ENCODE measurements around the gene LLGL2.

The LLGL2 gene

DNA sequence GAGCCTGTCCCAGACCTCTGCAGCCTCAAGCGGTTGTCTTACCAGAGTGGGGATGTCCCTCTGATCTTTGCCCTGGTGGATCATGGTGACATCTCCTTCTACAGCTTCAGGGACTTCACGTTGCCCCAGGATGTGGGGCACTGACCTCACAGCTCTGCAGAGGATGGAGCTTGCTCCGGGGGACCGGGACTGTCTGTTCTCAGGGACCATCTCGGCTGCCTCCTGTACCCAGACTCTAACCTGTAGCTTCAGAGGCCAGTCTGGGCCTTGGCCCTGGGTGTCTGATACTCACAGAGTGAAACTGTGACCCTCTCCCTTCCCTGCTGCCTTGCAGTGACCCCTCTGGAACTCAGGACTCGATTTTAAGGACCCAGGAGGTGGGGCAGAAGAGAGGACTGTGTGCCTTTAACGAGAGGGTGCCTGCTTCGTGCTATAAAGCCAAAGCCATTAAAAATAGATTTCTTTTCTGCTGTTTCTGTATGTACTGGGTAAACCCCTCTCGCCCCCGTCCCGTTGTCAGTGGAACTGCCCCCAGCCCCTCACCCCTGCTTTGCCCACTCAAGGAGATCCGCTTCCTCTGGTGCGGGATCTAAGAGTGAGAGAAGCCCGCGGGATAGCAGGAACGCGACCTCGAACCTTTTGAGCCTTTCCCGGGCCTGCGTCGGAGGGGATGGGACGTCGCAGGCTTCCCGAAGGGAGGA is 1.1 kb upstream of the LLGL2 start:
- DNase-seq (ENCODE audit: extremely low spot score): no peak
- TF ChIP-seq L3MBTL2 (conservative IDR thresholded peaks at IDR 0.05): no peak
- TF ChIP-seq FOXK2 (IDR thresholded peaks at IDR 0.05): no peak
- no peak for TF ChIP-seq ZNF384 (IDR thresholded peaks at IDR 0.05)
- no peak for TF ChIP-seq SUZ12 (IDR thresholded peaks at IDR 0.05)
- no peak for TF ChIP-seq FOXM1 (IDR thresholded peaks at IDR 0.05; ENCODE audit: borderline replicate concordance)
- no peak for TF ChIP-seq CTBP1 (IDR thresholded peaks at IDR 0.05; ENCODE audit: borderline replicate concordance)
- TF ChIP-seq ARNT (IDR thresholded peaks at IDR 0.05): no peak
- no peak for TF ChIP-seq FOXA1 (IDR thresholded peaks at IDR 0.05)
- no peak for TF ChIP-seq BHLHE40 (IDR thresholded peaks at IDR 0.05; ENCODE audit: borderline replicate concordance)
- no peak for TF ChIP-seq TARDBP (IDR thresholded peaks at IDR 0.05)
- TF ChIP-seq LEF1 (IDR thresholded peaks at IDR 0.05; ENCODE audit: borderline replicate concordance): no peak
- TF ChIP-seq SP1 (IDR thresholded peaks at IDR 0.05): no peak
- TF ChIP-seq NFRKB (IDR thresholded peaks at IDR 0.05): no peak
- POLR2A ChIA-PET: interaction anchor here (0.6 to 1.6 kb wide), 6 partner anchors 8 to 256 kb away, joined by 3 to 21 read pairs (median 4); partner anchors contain the start of genes SLC25A19, TMEM94 and TSEN54
- CTCF ChIA-PET: interaction anchor here (0.6 to 1.6 kb wide), 6 partner anchors 8 to 479 kb away, joined by 3 to 6 read pairs (median 4); partner anchors contain the start of gene TSEN54

DNA sequence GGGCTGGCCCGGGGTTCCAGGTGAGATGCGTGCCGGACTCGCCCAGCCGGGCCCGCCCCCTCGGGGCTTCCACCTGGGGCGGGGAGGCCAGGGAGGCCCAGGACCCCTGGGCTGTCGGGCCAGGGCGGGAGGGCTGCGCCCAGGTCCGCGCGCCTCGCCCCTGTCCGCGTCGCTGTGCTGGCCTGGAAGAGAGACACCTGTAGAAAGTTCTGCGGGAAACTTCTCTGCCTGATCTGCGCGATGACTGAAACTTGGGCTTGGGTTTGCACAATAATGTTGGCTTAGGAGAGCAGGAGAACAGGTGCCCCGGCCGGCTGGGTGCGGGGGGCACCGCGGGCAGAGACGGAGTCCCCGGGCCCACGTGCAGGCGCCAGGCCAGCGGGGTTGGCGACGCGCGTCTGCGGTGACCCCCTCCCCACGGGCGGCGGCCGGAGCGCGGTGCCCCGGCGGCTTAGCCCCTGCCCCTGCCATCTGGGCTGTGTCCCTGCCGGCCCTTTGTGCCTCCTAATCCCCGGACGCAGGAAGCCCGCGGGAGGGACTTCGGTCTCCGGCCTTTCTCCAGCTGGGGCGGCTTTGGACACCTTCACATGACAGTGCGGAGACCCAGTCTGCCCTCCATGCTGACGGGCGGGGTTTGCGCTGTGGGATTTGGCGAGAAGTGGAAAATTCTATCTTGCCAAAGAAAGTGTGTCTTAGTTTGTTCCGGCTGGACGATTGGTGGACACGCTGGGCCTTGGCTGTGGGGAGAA is 483 bp downstream of the LLGL2 start:
- ChIA-PET POLR2A (interaction anchor here (0.9 to 1.6 kb wide), 8 partner anchors 9 to 254 kb away, joined by 3 to 21 read pairs (median 4); partner anchors contain the start of genes SLC25A19 and TSEN54), CTCF (interaction anchor here (1.0 kb wide), 2 partner anchors 9 to 32 kb away, joined by 4 to 9 read pairs; partner anchors contain the start of gene TSEN54)
- TF ChIP-seq FOXK2 (IDR thresholded peaks at IDR 0.05) (no peak), BHLHE40 (IDR thresholded peaks at IDR 0.05; ENCODE audit: borderline replicate concordance) (no peak), LEF1 (IDR thresholded peaks at IDR 0.05; ENCODE audit: borderline replicate concordance) (no peak), FOXM1 (IDR thresholded peaks at IDR 0.05; ENCODE audit: borderline replicate concordance) (no peak), CTBP1 (IDR thresholded peaks at IDR 0.05; ENCODE audit: borderline replicate concordance) (no peak), SUZ12 (IDR thresholded peaks at IDR 0.05) (no peak), HDGF (IDR thresholded peaks at IDR 0.05; ENCODE audit: borderline replicate concordance) (no peak), ELF4 (IDR thresholded peaks at IDR 0.05) (no peak), TARDBP (IDR thresholded peaks at IDR 0.05) (no peak), L3MBTL2 (conservative IDR thresholded peaks at IDR 0.05) (no peak), SP1 (IDR thresholded peaks at IDR 0.05) (no peak), ARNT (IDR thresholded peaks at IDR 0.05) (no peak), NFRKB (IDR thresholded peaks at IDR 0.05) (no peak), FOXA1 (IDR thresholded peaks at IDR 0.05) (no peak)
- no peak for DNase-seq (ENCODE audit: extremely low spot score)

DNA sequence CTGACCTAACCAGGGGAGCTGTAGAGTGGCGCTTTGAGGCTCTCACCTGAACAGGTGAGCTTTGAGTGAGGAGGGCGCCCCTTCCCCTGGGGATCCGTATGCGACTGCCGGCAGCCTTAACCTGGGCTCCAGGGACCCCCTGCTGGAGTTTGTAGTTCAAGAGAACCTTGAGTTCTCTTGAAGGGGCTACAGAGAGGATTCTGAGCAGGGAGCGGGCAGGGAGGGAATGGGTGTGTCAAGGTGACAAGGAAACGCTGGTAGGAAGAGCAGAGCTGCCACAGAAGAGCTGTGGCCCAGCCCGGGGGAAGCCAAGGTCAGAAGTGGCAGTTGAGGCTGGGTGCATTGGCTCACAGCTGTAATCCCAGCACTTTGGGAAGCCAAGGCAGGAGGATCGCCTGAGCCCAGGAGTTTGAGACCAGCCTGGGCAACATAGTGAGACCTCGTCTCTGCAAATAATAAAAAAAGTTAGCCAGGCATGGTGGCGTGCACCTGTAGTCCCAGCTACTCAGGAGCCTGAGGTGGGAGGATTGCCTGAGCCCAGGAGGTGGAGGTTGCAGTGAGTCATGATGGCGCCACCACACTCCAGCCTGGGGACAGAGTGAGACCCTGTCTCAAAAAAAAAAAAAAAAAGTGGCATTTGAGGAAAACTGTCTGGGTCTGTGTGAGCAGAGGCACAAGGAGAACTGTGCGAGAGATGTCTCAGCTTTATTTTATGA is 1.2 kb downstream of the LLGL2 start:
- TF ChIP-seq NFRKB (IDR thresholded peaks at IDR 0.05): no peak
- peak; percentile 41; the same call in 1 of the 2 replicates for TF ChIP-seq ZNF384 (IDR thresholded peaks at IDR 0.05)
- POLR2A ChIA-PET: interaction anchor here (0.8 to 1.3 kb wide), 3 partner anchors 8 to 253 kb away, joined by 3 to 4 read pairs (median 4); partner anchors contain the start of gene TSEN54
- CTCF ChIA-PET: interaction anchor here (0.7 kb wide), 1 partner anchor 237 kb away, joined by 3 read pairs; no protein-coding TSS in a partner anchor
- no peak for DNase-seq (ENCODE audit: extremely low spot score)

DNA sequence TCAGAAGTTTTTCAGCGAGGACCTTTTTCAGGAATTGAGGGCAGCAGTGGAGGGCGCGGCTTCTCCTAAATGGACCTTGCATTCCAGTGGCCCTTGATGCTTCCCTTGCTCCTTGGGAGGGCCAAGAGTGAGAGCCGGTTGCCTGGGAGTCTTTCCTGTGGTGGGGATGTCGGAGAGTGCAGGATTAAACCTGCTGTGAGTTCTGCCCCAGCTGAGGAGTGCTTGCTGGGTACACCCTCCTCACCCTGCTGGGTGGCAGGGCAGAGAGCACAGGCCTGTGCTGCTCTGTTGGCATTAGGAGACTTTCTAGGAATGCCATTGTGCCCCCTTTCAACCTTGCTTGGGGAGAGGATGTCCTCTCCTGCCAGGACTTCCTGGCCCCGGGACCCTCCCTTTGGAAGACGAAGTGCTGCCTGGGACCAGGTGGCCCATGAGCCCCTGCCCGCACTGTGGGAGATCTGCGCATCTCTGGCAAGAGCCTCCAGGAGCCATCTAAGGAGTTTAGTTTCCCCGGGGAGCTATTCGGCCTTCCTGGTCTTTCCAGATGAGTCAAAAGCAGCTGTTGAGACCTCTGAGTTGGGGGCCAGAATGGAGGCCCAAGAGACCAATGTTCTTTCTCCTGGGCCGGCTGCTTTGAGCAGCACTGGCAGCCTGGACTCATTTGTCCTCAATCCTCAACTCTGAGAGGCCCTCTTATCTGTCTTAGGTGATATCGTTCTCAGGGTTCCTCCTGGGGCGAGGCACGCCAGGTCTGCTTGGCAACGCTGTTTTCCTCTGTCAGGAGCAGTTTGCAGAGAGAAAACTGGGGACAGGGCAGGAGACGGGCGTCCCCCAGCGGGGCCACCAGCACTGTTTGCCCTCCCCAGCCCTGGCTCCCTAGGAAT is 5.6 kb downstream of the LLGL2 start:
- no peak for DNase-seq (ENCODE audit: extremely low spot score)
- POLR2A ChIA-PET: no interaction called here
- CTCF ChIA-PET: no interaction called here
- TF ChIP-seq CTBP1 (IDR thresholded peaks at IDR 0.05; ENCODE audit: borderline replicate concordance): no peak

DNA sequence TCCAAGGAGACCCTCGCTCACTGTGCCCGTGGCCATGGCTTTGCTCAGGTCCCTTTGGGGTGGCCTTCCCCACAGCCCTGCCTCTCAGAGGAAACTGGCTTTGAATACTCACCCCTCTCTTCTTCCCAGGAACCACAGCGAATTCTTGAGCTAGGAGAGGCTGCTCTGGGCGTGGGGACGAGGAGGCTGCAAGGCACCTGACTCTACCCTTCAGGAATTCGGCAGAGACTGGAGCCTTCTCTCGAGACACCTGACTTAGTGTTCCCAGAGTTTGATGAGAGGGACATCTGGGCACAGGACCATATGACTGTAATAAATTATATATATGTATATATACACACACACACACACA is 6.2 kb downstream of the LLGL2 start:
- ChIA-PET POLR2A (no interaction called here), CTCF (no interaction called here)
- no peak for TF ChIP-seq SP1 (IDR thresholded peaks at IDR 0.05)
- TF ChIP-seq TARDBP (IDR thresholded peaks at IDR 0.05): no peak
- TF ChIP-seq SUZ12 (IDR thresholded peaks at IDR 0.05): no peak
- no peak for TF ChIP-seq HDGF (IDR thresholded peaks at IDR 0.05; ENCODE audit: borderline replicate concordance)
- DNase-seq (ENCODE audit: extremely low spot score): no peak

DNA sequence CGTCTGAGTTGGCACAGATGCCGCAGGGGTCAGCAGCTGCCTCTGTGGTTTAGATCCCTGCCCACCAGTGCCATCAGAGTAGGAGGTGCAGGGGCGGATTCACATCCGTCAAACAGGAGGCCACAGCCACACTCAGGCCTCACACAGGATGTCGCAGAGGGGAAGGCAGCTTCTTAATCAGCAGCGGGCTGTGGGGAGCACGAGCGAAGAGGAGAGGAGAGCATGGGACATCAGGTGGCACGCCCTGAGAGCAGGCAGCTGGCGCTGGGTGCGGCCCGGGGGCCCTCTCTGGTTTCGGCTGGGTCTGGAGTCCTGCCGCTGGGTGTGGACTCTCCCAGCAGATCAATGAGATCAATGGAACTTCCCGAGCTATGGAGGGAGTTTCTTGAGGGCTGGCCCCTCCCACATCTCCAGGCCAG is 9.6 kb downstream of the LLGL2 start:
- no peak for DNase-seq (ENCODE audit: extremely low spot score)
- no peak for TF ChIP-seq FOXA1 (IDR thresholded peaks at IDR 0.05)
- no peak for TF ChIP-seq TARDBP (IDR thresholded peaks at IDR 0.05)
- TF ChIP-seq L3MBTL2 (conservative IDR thresholded peaks at IDR 0.05): no peak
- TF ChIP-seq FOXM1 (IDR thresholded peaks at IDR 0.05; ENCODE audit: borderline replicate concordance): no peak
- TF ChIP-seq ELF4 (IDR thresholded peaks at IDR 0.05): no peak
- CTCF ChIA-PET: no interaction called here
- POLR2A ChIA-PET: interaction anchor here (1.5 kb wide), 2 partner anchors 8 to 10 kb away, joined by 4 to 7 read pairs; partner anchors contain the start of gene LLGL2

DNA sequence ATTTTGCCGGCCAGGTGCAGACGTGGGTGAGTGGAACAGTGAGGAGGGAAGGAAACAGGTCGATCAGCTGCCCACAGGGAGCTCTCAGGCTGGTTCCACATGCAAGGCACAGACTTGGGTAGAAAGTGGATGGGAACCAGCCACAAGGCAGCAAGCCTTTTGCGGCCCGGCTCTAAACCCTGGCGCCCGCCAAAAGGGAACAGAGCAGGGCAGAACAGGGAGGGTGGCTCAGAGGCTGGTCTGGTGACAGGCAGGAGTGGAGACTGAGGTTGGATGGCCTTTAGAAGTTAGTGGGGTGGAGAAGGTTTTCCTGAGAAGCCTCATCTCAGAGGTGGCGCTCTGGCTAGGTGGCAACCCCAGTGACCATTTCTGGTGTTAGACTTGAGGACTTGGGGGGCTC is 10.4 kb downstream of the LLGL2 start:
- ChIA-PET POLR2A (interaction anchor here (1.5 kb wide), 2 partner anchors 9 to 11 kb away, joined by 4 to 7 read pairs; partner anchors contain the start of gene LLGL2), CTCF (no interaction called here)

More for the DNA sequence above, 10.4 kb downstream of the LLGL2 start:
- no peak for DNase-seq (ENCODE audit: extremely low spot score)
- no peak for TF ChIP-seq CTBP1 (IDR thresholded peaks at IDR 0.05; ENCODE audit: borderline replicate concordance)
- no peak for TF ChIP-seq FOXM1 (IDR thresholded peaks at IDR 0.05; ENCODE audit: borderline replicate concordance)
- TF ChIP-seq ZNF384 (IDR thresholded peaks at IDR 0.05): no peak
- TF ChIP-seq SUZ12 (IDR thresholded peaks at IDR 0.05): no peak
- TF ChIP-seq SP1 (IDR thresholded peaks at IDR 0.05): no peak
- TF ChIP-seq FOXK2 (IDR thresholded peaks at IDR 0.05): no peak
- no peak for TF ChIP-seq LEF1 (IDR thresholded peaks at IDR 0.05; ENCODE audit: borderline replicate concordance)
- TF ChIP-seq TARDBP (IDR thresholded peaks at IDR 0.05): no peak
- TF ChIP-seq, protein P1, sequence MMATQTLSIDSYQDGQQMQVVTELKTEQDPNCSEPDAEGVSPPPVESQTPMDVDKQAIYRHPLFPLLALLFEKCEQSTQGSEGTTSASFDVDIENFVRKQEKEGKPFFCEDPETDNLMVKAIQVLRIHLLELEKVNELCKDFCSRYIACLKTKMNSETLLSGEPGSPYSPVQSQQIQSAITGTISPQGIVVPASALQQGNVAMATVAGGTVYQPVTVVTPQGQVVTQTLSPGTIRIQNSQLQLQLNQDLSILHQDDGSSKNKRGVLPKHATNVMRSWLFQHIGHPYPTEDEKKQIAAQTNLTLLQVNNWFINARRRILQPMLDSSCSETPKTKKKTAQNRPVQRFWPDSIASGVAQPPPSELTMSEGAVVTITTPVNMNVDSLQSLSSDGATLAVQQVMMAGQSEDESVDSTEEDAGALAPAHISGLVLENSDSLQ (IDR thresholded peaks at IDR 0.05): no peak
- no peak for TF ChIP-seq L3MBTL2 (conservative IDR thresholded peaks at IDR 0.05)
- TF ChIP-seq ELF4 (IDR thresholded peaks at IDR 0.05): no peak
- no peak for TF ChIP-seq HDGF (IDR thresholded peaks at IDR 0.05; ENCODE audit: borderline replicate concordance)
- no peak for TF ChIP-seq FOXA1 (IDR thresholded peaks at IDR 0.05)
- no peak for TF ChIP-seq BHLHE40 (IDR thresholded peaks at IDR 0.05; ENCODE audit: borderline replicate concordance)
- TF ChIP-seq NFRKB (IDR thresholded peaks at IDR 0.05): no peak
- TF ChIP-seq ARNT (IDR thresholded peaks at IDR 0.05): no peak

Data from HEK293T (cell line).